ENCODE data around the gene CCDC6.

GRCh38 chr10:59839576-59839975, 66.8 kb downstream of the CCDC6 start:
- TF ChIP-seq ZXDB (tag by site-specific recombination; IDR thresholded peaks at IDR 0.05) (no peak), CTCF (tag by site-specific recombination; IDR thresholded peaks at IDR 0.05) (no peak), ATF2 (tag by site-specific recombination; IDR thresholded peaks at IDR 0.05; ENCODE audit: low read depth) (no peak), ZBTB44 (tag by site-specific recombination; IDR thresholded peaks at IDR 0.05) (no peak), ZNF513 (tag by site-specific recombination; IDR thresholded peaks at IDR 0.05) (no peak), ZBTB26 (tag by site-specific recombination; optimal IDR thresholded peaks at IDR 0.05) (no peak), SP7 (tag by site-specific recombination; IDR thresholded peaks at IDR 0.05) (no peak), PRDM10 (tag by site-specific recombination; IDR thresholded peaks at IDR 0.05) (no peak), ZNF37A (tag by site-specific recombination; IDR thresholded peaks at IDR 0.05) (no peak), YY1 (tag by site-specific recombination; IDR thresholded peaks at IDR 0.05) (no peak)
